Midbrain (tissue), 1 donor: ENCODE data around the gene LRRC10B.

ENCODE experiments used
- DNase-seq: peaks from one replicate; lab custom pipeline; 2025; lab: John Stamatoyannopoulos, UW

The LRRC10B gene

GRCh38 chr11:61546663-61547062, 38.1 kb downstream of the LRRC10B start:
- DNase-seq: no peak

DNA sequence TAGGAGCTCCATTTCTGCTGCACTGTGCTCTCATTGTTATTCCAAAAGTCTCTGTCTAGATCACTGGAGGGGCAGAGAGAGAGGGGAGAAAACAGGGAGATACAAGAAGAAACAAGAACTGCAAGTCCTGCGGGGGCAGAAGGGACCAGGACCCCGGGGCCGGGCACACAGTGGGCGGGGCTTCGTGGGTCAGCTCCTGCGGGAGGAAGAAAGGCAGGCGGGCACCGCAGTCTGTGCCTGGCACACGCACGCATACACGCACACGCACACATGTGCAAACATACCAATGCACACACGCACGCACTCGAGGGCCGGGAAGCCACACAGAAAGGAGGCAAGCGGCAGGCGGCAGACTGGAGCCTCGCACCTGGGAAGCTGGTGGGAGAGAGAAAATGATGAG, 38.7 kb downstream of the LRRC10B start:
- DNase-seq: no peak

GRCh38 chr11:61549177-61549576, 40.6 kb downstream of the LRRC10B start:
- no peak for DNase-seq

- DNase-seq: peak; percentile 42
Observed at GRCh38 chr11:61549662-61550568, 41.4 kb downstream of the LRRC10B start.

DNA sequence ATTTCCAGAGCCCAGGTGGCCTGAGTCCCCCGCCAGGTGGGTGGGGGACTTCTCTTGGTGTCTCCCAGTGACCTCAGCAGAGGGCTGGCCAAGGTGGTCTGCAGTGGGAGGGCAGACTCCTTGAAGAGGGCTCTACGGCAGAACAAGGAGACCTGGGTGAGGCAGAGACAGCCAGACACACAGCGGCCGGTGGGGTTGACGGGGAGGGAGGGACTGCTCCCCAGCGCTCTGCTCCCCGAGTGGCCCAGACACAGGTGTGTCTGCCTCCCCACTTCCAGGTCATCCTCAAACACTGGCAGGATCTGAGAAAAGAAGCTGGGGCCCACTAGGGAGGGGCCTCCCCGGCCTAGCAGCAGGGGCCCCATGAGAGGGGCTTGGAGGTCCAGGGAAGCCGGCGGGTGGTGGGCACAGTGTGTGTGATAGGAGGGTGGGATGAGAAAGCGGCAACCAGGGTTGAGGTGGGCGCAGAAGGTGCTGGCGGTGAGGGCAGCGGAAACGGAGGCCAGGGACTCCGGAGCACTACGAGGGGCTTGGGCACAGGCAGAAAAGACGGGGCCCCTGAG, 42.2 kb downstream of the LRRC10B start:
- no peak for DNase-seq

DNA sequence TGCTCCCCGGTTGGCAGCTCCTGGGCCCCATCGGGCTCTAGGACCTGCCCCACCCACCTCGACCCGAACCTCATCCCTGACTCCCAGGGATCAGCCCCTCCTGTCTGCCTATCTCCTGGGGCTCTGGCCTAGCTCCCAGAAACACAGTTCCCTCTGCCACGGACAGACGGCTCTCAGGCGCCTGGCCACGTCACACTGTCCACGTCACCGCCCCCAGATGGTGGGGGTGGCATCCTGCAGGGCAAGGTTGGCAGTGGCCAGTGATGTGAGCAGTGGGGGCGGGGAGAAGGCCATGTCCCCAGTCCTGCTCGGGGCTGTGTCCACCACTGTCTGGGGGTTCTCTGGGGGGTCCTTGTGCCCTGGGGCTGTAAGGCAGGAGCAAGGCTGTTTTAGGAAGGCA, 43.1 kb downstream of the LRRC10B start:
- no peak for DNase-seq

DNA sequence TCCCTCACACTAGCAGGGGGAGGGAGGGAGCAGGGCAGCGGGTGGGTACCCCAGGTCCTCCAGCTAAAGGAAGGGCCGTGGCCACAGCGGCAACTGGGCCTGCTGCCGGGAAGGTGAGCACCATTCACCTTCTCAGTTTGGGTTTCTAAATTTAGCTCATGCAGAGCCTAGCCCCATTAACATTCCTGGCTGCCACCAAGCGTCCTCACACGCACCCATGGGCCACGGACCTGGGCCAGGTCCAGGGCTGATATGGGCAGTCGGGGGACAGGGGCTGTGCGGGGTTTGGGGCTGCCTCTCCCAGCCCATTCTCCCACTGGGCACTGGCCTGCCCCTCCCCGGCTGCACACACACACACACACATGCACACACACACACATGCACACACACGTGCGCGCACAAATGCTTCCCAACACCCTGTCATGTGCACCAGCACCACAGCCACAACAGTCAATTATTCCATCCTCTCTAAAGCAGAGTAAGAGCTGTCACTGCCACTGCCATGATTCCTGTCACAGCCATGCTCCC, 43.6 kb downstream of the LRRC10B start:
- DNase-seq: no peak

- no peak for DNase-seq
Observed at GRCh38 chr11:61553373-61554171, 45.0 kb downstream of the LRRC10B start.

DNA sequence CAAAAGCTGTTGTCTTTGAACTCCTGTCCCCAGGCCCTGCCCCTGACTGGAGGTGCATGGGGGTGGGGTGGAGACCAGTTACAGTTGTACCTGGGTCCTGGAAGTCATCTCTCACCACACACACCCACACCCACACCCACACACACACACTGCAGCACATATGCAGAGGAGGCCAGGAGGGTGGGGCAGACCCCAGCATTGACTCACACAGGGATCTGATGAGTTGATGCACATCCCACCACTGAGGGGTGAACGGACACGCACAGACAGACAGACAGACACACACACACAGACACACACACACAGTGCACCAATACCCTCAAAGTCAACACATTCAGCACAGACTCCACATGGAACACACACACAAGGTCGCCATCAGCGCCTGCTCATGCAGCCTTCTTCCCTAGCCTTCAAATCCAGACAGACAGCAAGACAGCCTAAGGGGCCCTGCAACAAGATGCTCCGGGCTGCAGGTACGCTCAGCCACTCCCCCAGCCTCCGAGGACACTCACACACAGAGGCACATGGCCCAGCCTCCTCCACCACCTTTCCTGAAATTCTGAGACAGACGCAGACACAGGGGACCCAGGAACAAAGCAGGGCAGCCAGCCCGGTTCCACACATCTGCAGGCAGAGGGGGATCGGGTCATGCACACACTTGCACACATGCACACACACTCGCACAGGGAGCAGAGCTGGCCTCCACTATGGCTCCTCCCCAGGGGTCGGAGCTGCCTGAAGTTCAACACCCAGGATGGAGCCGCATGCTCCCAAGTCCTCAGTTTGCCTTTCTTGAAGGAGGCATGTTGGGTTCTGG, 45.8 kb downstream of the LRRC10B start:
- DNase-seq: no peak

DNA sequence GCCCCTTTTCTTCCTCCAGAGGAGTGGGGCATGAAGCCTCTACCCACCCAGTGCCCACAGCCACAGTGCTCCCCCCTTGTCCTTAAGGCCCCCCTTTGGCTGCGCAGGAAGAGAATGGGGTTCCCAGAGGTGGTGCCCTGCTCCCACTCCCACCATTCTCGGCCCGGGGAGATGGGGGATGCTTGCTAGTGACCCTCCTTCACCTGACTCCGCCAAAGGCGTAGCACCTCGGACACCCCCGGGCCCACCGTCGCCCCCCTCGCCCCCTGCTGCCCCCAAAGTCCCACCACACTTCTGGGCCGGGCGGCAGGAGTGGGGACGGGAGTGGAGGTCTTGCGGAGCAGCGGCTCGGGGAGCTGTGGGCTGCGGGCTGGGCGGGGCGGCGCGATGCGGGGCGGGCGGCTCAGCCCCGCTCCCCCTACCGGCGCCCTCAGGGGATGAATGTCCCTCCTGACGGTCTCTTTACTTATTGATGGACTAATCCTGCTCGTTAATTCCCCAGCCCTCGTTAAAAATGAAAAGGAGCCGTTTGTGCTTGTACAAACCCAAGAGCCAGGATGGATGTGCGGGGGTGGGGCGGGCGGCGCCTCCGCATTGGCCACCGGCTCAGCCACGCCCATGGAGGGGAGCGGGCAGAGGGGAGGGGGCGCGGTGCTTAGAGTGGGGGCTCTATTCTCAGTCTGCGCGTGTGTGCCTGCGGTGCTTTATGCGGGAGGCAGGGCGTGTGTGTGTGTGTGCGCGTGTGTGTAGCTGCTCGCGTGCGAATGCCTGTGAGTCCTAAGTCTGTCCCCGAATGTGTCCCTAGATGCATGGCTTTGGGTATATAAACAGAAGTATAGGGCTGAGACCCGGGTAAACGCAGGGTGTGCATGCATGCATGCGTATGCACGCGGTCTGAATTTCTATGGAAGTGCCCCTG, 46.8 kb downstream of the LRRC10B start:
- no peak for DNase-seq

DNA sequence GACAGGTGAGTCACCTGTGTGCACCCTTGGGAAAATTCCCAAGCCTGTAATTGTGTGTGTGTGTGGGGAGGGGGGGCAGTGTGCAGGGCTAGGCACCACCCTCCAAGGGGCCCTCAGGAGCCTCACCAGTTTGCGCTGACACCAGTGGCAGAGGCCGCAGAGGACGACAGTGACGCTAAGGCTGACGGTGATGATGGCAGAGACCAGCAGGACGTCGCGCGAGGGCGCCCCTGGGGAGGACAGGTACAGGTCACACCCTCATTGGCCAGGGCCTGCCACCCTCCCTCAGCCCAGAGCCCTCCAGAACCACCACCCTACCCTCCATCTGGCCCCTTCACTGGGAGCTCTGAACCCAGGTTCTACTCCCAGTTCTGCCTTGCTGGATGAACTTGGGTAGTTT, 47.4 kb downstream of the LRRC10B start:
- no peak for DNase-seq

- no peak for DNase-seq
Observed at GRCh38 chr11:61556621-61557020, 48.1 kb downstream of the LRRC10B start.
